Stimulated activated CD4-positive, alpha-beta T cell treated with anti-CD3 and anti-CD28 coated beads, Interleukin-4, amount 100 ng/mL, for 1 hour (primary cell): ENCODE results near the gene JAKMIP1.

Experiments
- DNase-seq: peaks from one replicate; pipeline ENCODE4 v3.0.0-alpha.2; 2020

Gene JAKMIP1

GRCh38 chr4:6114601-6115000, 85.7 kb downstream of the JAKMIP1 start:
- no peak for DNase-seq

GRCh38 chr4:6114181-6114580, 86.2 kb downstream of the JAKMIP1 start:
- DNase-seq, result no peak

- DNase-seq, result no peak
These were observed 86.7 kb downstream of the JAKMIP1 start for GRCh38 chr4:6113641-6114040.

- DNase-seq, result no peak
These were observed 87.6 kb downstream of the JAKMIP1 start for GRCh38 chr4:6112606-6113290.

- no peak for DNase-seq
These were observed 88.9 kb downstream of the JAKMIP1 start for GRCh38 chr4:6111354-6111960.

GRCh38 chr4:6110681-6111353, 89.5 kb downstream of the JAKMIP1 start:
- DNase-seq, result no peak

- no peak for DNase-seq
These were observed 90.3 kb downstream of the JAKMIP1 start for GRCh38 chr4:6109842-6110560.

- DNase-seq, result no peak
These were observed 92.5 kb downstream of the JAKMIP1 start for GRCh38 chr4:6107886-6108285.

- no peak for DNase-seq
These were observed 93.1 kb downstream of the JAKMIP1 start for GRCh38 chr4:6107114-6107791.

GRCh38 chr4:6106156-6106555, 94.2 kb downstream of the JAKMIP1 start:
- no peak for DNase-seq

- DNase-seq, result no peak
These were observed 94.9 kb downstream of the JAKMIP1 start for GRCh38 chr4:6105311-6105911.

GRCh38 chr4:6104541-6105130, 95.7 kb downstream of the JAKMIP1 start:
- DNase-seq, result no peak

GRCh38 chr4:6097581-6097980, 102.8 kb downstream of the JAKMIP1 start:
- DNase-seq, result no peak

GRCh38 chr4:6095897-6096296, 104.5 kb downstream of the JAKMIP1 start:
- DNase-seq, result no peak

- DNase-seq, result no peak
These were observed 105.2 kb downstream of the JAKMIP1 start for GRCh38 chr4:6095023-6095752.

- no peak for DNase-seq
These were observed 106.7 kb downstream of the JAKMIP1 start for GRCh38 chr4:6093671-6094070.

GRCh38 chr4:6092971-6093370, 107.4 kb downstream of the JAKMIP1 start:
- no peak for DNase-seq

- no peak for DNase-seq
These were observed 108.2 kb downstream of the JAKMIP1 start for GRCh38 chr4:6092131-6092530.

- no peak for DNase-seq
These were observed 109.4 kb downstream of the JAKMIP1 start for GRCh38 chr4:6090931-6091330.

GRCh38 chr4:6088950-6089349, 111.4 kb downstream of the JAKMIP1 start:
- DNase-seq, result no peak

- DNase-seq, result no peak
These were observed 112.5 kb downstream of the JAKMIP1 start for GRCh38 chr4:6087669-6088341.
